Keratinocyte (primary cell): ENCODE results near the gene RSAD1.

Experiments used
- CTCF ChIP-seq, 3 experiments: IDR thresholded peaks in 1 of 3; conservative IDR thresholded peaks in 1 of 3; optimal IDR thresholded peaks in 1 of 3; 2 replicates in 2 of 3; 3 replicates in 1 of 3; pipeline versions ENCODE3 to v1.5.1; 2011; ENCODE audit warnings: low read length in 3 of 3, mild to moderate bottlenecking in 3 of 3, moderate library complexity in 2 of 3, control low read depth in 1 of 3, inconsistent platforms in 1 of 3; ENCODE audit not compliant: insufficient read depth in 2 of 3; ENCODE audit errors: extremely low read depth in 1 of 3
- EZH2 ChIP-seq: IDR thresholded peaks from one replicate; pipeline ENCODE4 v1.6.1; 2012; ENCODE audit warnings: inconsistent platforms, mild to moderate bottlenecking, low read length, moderate library complexity

- TF ChIP-seq CTCF (optimal IDR thresholded peaks at IDR 0.05 in 1 of 3, IDR thresholded peaks at IDR 0.05 in 1 of 3, conservative IDR thresholded peaks at IDR 0.05 in 1 of 3; ENCODE audit: extremely low read depth in 1 of 3, insufficient read depth in 2 of 3, low read length in 3 of 3), result no peak
- TF ChIP-seq EZH2, result no peak
Measured at GRCh38 chr17:50440172-50440837, 38.4 kb upstream of the RSAD1 start.
